ENCODE measurements around the gene CDC42BPG.
A peak's percentile ranks its signal among the peaks of the same experiment; 100 is the strongest.

Gene CDC42BPG

GRCh38 chr11:64879244-64879900 lies 34.9 kb upstream of the CDC42BPG start:
- no peak for DNase-seq

GRCh38 chr11:64878494-64879243 lies 34.2 kb upstream of the CDC42BPG start, which contains the start of gene EHD1:
Gene EHD1, minus strand, starts transcription at chr11:64878621. Its CDS starts 157 bp downstream, at chr11:64878464.
- DNase-seq, result peak; percentile 99

- DNase-seq, result no peak
These were observed 33.7 kb upstream of the CDC42BPG start for GRCh38 chr11:64878223-64878493.

GRCh38 chr11:64877390-64878222 lies 33.2 kb upstream of the CDC42BPG start:
- DNase-seq, result peak; percentile 51

- no peak for DNase-seq
These were observed 32.4 kb upstream of the CDC42BPG start for GRCh38 chr11:64876835-64877341.

- DNase-seq, result no peak
These were observed 31.8 kb upstream of the CDC42BPG start for GRCh38 chr11:64876229-64876750.

- DNase-seq, result no peak
These were observed 31.1 kb upstream of the CDC42BPG start for GRCh38 chr11:64875369-64876228.

- DNase-seq, result no peak
These were observed 30.1 kb upstream of the CDC42BPG start for GRCh38 chr11:64874308-64875240.

GRCh38 chr11:64872790-64873488 lies 28.5 kb upstream of the CDC42BPG start:
- no peak for DNase-seq

GRCh38 chr11:64871492-64871891 lies 27.0 kb upstream of the CDC42BPG start:
- DNase-seq, result no peak

GRCh38 chr11:64870893-64871466 lies 26.5 kb upstream of the CDC42BPG start:
- no peak for DNase-seq

- no peak for DNase-seq
These were observed 25.9 kb upstream of the CDC42BPG start for GRCh38 chr11:64870176-64870892.

- no peak for DNase-seq
These were observed 25.2 kb upstream of the CDC42BPG start for GRCh38 chr11:64869571-64870175.

GRCh38 chr11:64868904-64869570 lies 24.6 kb upstream of the CDC42BPG start:
- no peak for DNase-seq

GRCh38 chr11:64867748-64868462 lies 23.5 kb upstream of the CDC42BPG start:
- no peak for DNase-seq

GRCh38 chr11:64866173-64866491 lies 21.7 kb upstream of the CDC42BPG start:
- no peak for DNase-seq

GRCh38 chr11:64865286-64866172 lies 21.1 kb upstream of the CDC42BPG start:
- DNase-seq, result no peak
